Measurements from ENCODE around the gene C17orf50.

DNA sequence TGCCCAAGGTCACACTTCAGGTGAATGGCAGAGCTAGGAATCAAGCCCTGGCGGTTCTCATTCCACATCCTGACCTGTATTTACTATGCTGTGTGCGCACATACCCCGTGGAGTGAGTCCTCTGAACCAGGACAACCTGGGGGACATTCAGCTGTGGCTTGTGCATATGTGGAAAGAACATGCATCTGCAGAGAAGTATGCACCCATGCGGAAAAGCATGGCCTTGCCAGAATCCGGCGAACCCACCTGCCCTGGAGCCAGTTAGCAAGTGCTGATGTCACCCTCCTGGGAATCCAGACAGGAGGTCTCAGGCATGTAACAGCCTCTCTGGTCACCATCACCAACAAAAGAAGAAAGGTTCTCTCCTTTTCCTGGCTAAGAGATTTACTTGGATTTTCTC is 27.3 kb upstream of the C17orf50 start:
- TF ChIP-seq POLR2A (IDR thresholded peaks at IDR 0.05; ENCODE audit: low read depth, low read length) (no peak), POLR2AphosphoS5 (IDR thresholded peaks at IDR 0.05; ENCODE audit: low read depth, low read length) (no peak), TAF1 (IDR thresholded peaks at IDR 0.05; ENCODE audit: borderline replicate concordance, low read depth, low read length) (no peak)
